NT2/D1 (cell line): ENCODE data around the gene ADAMTS15.

ENCODE experiments used
- YY1 ChIP-seq: IDR thresholded peaks from 2 replicates; pipeline ENCODE4 v1.6.1; 2011; ENCODE audit not compliant: insufficient read length, insufficient read depth
- ZNF274 ChIP-seq: IDR thresholded peaks from 2 replicates; pipeline ENCODE4 v1.6.1; 2011; ENCODE audit warnings: mild to moderate bottlenecking, low read depth, low read length

DNA sequence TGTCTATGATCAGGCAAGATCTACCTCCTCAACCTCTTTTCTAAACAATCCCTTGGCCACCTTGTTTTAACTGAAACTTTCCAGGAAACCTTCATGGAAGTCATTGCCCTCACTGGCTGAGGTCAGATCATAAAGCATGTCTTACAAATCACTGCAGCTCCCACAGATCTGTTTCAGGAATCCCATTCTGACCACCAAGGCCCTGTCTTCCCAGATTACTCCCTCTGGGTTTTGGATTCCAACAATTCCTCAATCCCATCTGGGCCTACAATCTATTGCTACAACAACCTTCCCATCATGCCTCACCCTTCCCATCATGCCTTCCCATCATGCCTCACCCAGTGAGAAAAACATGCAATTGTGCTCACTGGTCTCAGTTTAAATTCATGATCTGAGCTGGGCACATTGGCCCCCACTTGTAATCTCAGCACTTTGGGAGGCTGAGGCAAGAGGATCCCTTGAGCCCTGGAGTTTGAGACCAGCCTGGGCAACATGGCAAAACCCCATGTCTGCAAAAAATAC lies 15.9 kb downstream of the ADAMTS15 start:
- no peak for TF ChIP-seq YY1
- TF ChIP-seq ZNF274 = no peak
